Measurements from ENCODE around the gene OCA2. TPM values are rescaled to one million over a fixed set of nuclear protein-coding genes. Genes with fewer than 3 reads are reported as not detected.

OCA2 gene
- total RNA-seq, 1 experiment from 2014 or later = 0.13 TPM

DNA sequence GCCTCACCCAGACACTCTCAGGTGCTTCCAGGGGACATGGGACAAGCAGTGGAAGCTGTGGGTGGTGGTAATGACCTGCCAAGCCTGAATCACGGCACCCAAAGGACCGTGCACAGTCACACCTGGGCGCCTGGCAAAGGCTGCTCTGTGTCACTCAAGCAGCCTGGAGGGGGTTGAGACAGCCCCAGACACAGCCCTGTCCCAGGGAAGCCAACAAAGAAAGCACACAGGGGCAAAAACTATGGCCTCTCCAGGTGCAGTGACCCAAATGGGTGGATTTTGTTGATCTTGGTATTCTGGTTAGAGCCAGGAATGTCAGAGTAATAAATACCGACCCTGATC lies 15.0 kb upstream of the OCA2 start:
- Histone ChIP-seq H3K9me3 (ENCODE audit: control insufficient read depth, insufficient read depth, low read depth, low read length) (no peaks in the 10 kb centered on the region), H3K36me3 (ENCODE audit: control insufficient read depth, insufficient read depth, low read length) (peaks cover 2% of the 10 kb centered on the region), H3K4me3 (ENCODE audit: low read depth in 2 of 2, low read length in 2 of 2) (no peak overlapping the region), H3K27ac (ENCODE audit: low read length) (no peak overlapping the region), H3K4me1 (ENCODE audit: control insufficient read depth, insufficient read depth, low read length) (no peaks in the 10 kb centered on the region), H3K27me3 (ENCODE audit: control insufficient read depth, insufficient read depth, low read length) (no peaks in the 10 kb centered on the region)
- CTCF ChIA-PET = no interaction called here
- no TSS peak for BruUV-seq (replicated peaks)
- ATAC-seq (no peak), DNase-seq (ENCODE audit: low read depth, low spot score) (no peak)
- in situ Hi-C loops (cut with HindIII; ENCODE audit: low pct_unique_long_range_greater_than_20kb, low sequenced_read_pairs) (no loop called here), intact Hi-C loops (cut with micrococcal nuclease; ENCODE audit: unreplicated experiment) (no loop called here)
- POLR2A ChIA-PET = no interaction called here
- TF ChIP-seq CTCF (IDR thresholded peaks at IDR 0.05) = no peak

- Histone ChIP-seq H3K4me3 (ENCODE audit: low read depth in 2 of 2, low read length in 2 of 2) (no peak overlapping the region), H3K4me1 (ENCODE audit: control insufficient read depth, insufficient read depth, low read length) (no peaks in the 10 kb centered on the region), H3K27me3 (ENCODE audit: control insufficient read depth, insufficient read depth, low read length) (no peaks in the 10 kb centered on the region), H3K36me3 (ENCODE audit: control insufficient read depth, insufficient read depth, low read length) (peaks cover 2% of the 10 kb centered on the region), H3K27ac (ENCODE audit: low read length) (no peak overlapping the region), H3K9me3 (ENCODE audit: control insufficient read depth, insufficient read depth, low read depth, low read length) (no peaks in the 10 kb centered on the region)
- no TSS peak for BruUV-seq (replicated peaks)
- intact Hi-C loops (cut with micrococcal nuclease; ENCODE audit: unreplicated experiment) = no loop called here
- ATAC-seq (no peak), DNase-seq (ENCODE audit: low read depth, low spot score) (no peak)
- TF ChIP-seq SIN3A (IDR thresholded peaks at IDR 0.05; ENCODE audit: borderline replicate concordance, insufficient read depth, low read depth, low read length) (no peak), POLR2AphosphoS5 (IDR thresholded peaks at IDR 0.05; ENCODE audit: low read depth, low read length) (no peak), CTCF (IDR thresholded peaks at IDR 0.05) (no peak), TCF7L2 (IDR thresholded peaks at IDR 0.05; ENCODE audit: low read depth, low read length) (no peak)
- TF ChIP-seq, protein P1, sequence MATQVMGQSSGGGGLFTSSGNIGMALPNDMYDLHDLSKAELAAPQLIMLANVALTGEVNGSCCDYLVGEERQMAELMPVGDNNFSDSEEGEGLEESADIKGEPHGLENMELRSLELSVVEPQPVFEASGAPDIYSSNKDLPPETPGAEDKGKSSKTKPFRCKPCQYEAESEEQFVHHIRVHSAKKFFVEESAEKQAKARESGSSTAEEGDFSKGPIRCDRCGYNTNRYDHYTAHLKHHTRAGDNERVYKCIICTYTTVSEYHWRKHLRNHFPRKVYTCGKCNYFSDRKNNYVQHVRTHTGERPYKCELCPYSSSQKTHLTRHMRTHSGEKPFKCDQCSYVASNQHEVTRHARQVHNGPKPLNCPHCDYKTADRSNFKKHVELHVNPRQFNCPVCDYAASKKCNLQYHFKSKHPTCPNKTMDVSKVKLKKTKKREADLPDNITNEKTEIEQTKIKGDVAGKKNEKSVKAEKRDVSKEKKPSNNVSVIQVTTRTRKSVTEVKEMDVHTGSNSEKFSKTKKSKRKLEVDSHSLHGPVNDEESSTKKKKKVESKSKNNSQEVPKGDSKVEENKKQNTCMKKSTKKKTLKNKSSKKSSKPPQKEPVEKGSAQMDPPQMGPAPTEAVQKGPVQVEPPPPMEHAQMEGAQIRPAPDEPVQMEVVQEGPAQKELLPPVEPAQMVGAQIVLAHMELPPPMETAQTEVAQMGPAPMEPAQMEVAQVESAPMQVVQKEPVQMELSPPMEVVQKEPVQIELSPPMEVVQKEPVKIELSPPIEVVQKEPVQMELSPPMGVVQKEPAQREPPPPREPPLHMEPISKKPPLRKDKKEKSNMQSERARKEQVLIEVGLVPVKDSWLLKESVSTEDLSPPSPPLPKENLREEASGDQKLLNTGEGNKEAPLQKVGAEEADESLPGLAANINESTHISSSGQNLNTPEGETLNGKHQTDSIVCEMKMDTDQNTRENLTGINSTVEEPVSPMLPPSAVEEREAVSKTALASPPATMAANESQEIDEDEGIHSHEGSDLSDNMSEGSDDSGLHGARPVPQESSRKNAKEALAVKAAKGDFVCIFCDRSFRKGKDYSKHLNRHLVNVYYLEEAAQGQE (IDR thresholded peaks at IDR 0.05; ENCODE audit: insufficient read depth in 1 of 2, low read depth in 2 of 2, low read length in 1 of 2) = no peak
- POLR2A ChIA-PET = no interaction called here
- CTCF ChIA-PET = no interaction called here
- in situ Hi-C loops (cut with HindIII; ENCODE audit: low pct_unique_long_range_greater_than_20kb, low sequenced_read_pairs) = no loop called here
Measured at GRCh38 chr15:28113394-28114113, 14.4 kb upstream of the OCA2 start.

Data from Panc1 (cell line).